ENCODE data around the gene FBXL19.

- TF ChIP-seq CTCF (conservative IDR thresholded peaks at IDR 0.05): no peak
- TF ChIP-seq ZFX (IDR thresholded peaks at IDR 0.05): no peak
These were observed 8.5 kb upstream of the FBXL19 start for GRCh38 chr16:30914830-30915229.
